Type B pancreatic cell (in vitro differentiated cells): Measurements from ENCODE around the gene MPND. TPM values are rescaled to one million over a fixed set of nuclear protein-coding genes. Genes with fewer than 3 reads are reported as not detected.

Source experiments
- DNase-seq: peaks from one replicate; pipeline ENCODE4 v3.0.0; 2021; ENCODE audit warnings: mixed read lengths; ENCODE audit not compliant: unreplicated experiment; ENCODE audit errors: extremely low spot score
- H3K27ac Mint-ChIP-seq: 2 replicates; pipeline ENCODE4 v1.8.0; 2021; ENCODE audit warnings: mild to moderate bottlenecking, mixed read lengths
- H3K27me3 Mint-ChIP-seq: 2 replicates; pipeline ENCODE4 v1.8.0; 2021; ENCODE audit warnings: mixed read lengths
- H3K36me3 Mint-ChIP-seq: 2 replicates; pipeline ENCODE4 v1.8.0; 2021; ENCODE audit warnings: mixed read lengths
- H3K4me1 Mint-ChIP-seq: one replicate; pipeline ENCODE4 v1.8.0; 2021; ENCODE audit warnings: mixed read lengths; ENCODE audit not compliant: unreplicated experiment
- H3K4me3 Mint-ChIP-seq: 2 replicates; pipeline ENCODE4 v1.8.0; 2021; ENCODE audit warnings: mild to moderate bottlenecking, mixed read lengths
- H3K9me3 Mint-ChIP-seq: 2 replicates; pipeline ENCODE4 v1.8.0; 2021; ENCODE audit warnings: mixed read lengths
- total RNA-seq: library from RNA; stranded (reverse); gene quantifications from 2 replicates; pipeline ENCODE4 v1.2.1, GENCODE V29; 2021; ENCODE audit warnings: low replicate concordance
- TF ChIP-seq, protein P1 (sequence below): fragments of 200-600 bp; sonication (generic); conservative IDR thresholded peaks from 2 replicates; pipeline ENCODE4 v1.5.0; 2021; ENCODE audit warnings: antibody characterized with exemption, mild to moderate bottlenecking

The MPND gene
- total RNA-seq, 1 donor from 2014 or later: 43.6 TPM

DNA sequence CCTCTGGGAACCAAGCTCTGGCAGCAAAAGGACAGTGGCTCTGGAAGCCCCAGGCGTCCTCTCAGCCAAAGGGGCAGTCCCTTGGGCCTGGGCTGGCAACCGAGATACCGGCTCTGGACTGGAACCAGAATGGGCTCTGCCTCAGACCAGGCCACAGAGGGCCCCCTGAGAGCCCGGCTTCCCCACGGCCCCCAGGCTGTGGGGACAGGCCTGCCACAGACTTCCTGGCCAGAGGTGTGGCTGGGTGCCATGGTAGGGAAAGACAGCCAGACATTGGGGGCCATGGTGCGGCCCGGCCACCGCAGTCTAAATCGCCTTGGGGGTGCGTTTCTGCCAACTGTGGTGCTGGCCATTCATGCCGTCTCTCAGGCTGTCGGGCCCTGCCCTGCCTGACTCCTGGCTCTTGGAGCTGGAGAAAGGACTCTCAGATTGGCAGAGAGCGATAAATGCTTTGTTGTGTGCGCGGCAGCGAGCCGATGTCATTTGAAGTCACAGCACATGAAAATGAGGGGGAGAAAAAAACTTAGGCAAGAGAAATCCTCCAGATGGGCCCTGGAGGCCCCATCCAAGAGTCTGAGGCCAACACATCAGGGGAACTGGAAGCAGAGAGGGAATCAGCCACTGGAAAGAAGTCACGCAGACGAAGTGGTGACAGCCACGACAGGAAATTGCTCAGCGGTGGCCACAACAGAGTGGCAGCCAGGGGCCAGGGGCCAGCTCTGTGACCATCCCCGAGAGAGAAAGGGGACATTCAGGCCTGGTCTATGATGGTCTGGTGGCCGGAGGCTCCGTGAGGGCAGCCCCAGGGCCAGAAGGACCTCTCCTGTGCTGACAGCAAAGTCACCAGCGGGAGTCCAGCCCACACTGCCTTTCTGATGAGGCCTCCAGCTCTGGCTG, 30.5 kb downstream of the MPND start:
- TF ChIP-seq, protein P1, sequence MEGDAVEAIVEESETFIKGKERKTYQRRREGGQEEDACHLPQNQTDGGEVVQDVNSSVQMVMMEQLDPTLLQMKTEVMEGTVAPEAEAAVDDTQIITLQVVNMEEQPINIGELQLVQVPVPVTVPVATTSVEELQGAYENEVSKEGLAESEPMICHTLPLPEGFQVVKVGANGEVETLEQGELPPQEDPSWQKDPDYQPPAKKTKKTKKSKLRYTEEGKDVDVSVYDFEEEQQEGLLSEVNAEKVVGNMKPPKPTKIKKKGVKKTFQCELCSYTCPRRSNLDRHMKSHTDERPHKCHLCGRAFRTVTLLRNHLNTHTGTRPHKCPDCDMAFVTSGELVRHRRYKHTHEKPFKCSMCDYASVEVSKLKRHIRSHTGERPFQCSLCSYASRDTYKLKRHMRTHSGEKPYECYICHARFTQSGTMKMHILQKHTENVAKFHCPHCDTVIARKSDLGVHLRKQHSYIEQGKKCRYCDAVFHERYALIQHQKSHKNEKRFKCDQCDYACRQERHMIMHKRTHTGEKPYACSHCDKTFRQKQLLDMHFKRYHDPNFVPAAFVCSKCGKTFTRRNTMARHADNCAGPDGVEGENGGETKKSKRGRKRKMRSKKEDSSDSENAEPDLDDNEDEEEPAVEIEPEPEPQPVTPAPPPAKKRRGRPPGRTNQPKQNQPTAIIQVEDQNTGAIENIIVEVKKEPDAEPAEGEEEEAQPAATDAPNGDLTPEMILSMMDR: no peak
- H3K27ac Mint-ChIP-seq: peak overlapping the region; percentile 89
- peaks cover 30% of the 10 kb centered on the region for H3K4me1 Mint-ChIP-seq
- H3K4me3 Mint-ChIP-seq: peak overlapping the region; percentile 69
- H3K36me3 Mint-ChIP-seq: peaks cover 3% of the 10 kb centered on the region
- H3K9me3 Mint-ChIP-seq: no peaks in the 10 kb centered on the region
- no peak for DNase-seq
- H3K27me3 Mint-ChIP-seq: no peaks in the 10 kb centered on the region

DNA sequence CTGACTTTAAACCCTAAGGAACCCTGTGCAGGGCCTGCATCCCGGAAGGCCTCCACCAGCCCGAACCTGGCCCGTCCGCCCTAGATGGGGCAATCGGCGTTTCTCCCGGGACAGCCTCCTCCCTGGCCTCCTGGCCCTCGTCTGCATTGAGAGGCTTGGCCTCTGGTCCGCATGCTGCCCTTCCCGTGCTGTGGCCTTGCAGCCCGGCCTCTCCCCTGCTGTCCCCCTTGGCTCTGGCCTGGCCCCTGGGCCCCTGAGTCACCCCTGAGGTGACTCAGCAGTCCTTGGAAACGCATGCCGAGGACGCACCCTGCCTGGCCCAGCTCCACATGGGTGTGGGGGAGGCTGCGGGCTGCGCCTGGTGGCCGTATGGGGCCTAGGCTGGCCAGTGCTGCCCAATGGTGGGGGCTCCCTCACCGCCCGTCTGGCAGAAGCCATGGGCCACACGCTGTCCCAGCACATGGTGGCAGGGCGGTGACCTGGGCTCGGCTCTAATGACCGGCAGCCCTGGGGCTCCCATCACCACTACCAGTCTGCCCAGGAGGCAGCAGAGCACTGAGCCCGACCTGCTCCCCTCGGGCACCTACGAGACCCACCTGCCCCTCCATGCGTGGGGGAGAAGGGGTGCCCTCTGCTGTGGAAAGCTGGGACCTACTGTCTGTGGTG, 31.3 kb downstream of the MPND start:
- TF ChIP-seq, protein P1: no peak
- H3K4me1 Mint-ChIP-seq: peaks cover 30% of the 10 kb centered on the region
- DNase-seq: no peak

DNA sequence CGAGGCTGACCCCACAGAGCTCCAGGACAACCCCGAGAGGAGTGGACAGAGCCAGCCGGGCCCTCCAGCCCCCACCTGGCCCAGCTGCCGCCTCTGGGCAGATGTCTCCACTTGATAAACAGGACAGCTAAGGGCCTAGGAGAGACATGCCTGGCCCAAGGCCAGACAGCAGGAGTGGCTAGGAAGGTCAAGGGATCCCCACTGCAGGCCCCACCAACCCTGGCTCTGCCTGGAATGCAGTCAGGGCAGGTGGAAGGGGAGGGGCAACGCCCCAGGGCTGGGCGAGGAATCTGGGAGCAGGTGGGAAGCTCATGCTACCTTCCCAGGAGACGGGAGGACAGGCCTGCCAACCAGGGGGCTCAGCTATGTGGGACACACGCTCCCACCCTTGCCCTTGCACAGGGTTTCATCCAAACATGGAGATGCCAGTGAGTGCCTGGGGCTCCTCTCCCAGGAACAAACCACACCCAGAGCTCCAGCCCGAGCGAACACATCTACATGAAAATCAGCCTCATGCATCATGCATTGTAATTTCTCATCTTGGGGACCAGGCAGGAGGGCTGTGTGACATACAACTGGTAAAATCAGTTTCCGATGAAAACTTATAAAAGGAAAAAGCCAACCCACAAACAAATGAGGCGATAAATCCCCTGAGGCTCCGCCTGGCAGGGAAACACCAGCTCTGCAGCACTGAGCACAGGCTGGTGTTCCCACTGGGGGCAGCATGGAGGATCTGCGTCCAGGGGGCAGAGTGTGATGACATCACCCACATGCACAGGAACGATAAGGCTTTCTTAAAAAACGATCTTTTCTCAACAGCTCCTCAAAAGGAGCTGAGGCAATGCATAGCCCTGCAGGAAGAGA, 32.0 kb downstream of the MPND start:
- Mint-ChIP-seq H3K27me3 (no peaks in the 10 kb centered on the region), H3K27ac (peak overlapping the region; percentile 95), H3K4me1 (peaks cover 37% of the 10 kb centered on the region), H3K36me3 (peaks cover 3% of the 10 kb centered on the region), H3K9me3 (no peaks in the 10 kb centered on the region), H3K4me3 (peak overlapping the region; percentile 78)
- DNase-seq: no peak
- TF ChIP-seq, protein P1: peak; percentile 57

More for the DNA sequence above, 31.3 kb downstream of the MPND start:
- Mint-ChIP-seq H3K27me3 (no peaks in the 10 kb centered on the region), H3K27ac (peak overlapping the region; percentile 95), H3K9me3 (no peaks in the 10 kb centered on the region), H3K36me3 (peaks cover 3% of the 10 kb centered on the region), H3K4me3 (no peak overlapping the region)

DNA sequence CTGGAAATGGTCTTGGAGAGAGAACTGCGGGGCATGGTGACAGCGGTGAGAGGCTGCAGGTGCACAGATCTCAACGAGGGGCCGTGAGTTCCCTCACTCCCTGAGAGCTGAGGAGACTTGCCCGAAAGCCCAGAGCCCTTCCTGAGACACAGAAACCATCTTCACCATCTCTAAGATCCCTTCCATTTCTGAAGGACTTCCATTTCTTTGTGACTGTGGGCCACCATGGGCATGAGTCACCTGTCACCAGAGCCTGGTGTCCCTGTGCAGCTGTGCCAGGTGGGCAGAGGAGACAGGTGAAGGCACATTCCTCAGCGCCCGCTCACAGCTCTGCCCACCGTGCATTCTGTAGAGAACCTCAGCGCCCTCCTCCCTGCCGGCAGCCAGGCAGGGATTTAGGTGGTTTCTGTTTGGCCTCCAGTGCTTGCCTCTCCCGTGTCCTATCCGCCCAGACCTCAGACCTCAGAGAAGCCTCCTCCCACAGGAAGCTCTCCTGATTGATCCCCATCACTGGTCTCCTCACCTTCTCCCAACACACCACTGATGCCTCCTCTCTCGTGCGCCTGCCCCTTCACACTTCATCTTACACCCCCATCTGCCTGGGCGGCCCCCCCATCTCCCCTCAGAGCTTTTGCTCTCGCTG, 32.8 kb downstream of the MPND start:
- no peaks in the 10 kb centered on the region for H3K27me3 Mint-ChIP-seq
- H3K4me1 Mint-ChIP-seq: peaks cover 37% of the 10 kb centered on the region
- H3K4me3 Mint-ChIP-seq: peak overlapping the region; percentile 78
- H3K27ac Mint-ChIP-seq: peak overlapping the region; percentile 95
- peaks cover 3% of the 10 kb centered on the region for H3K36me3 Mint-ChIP-seq
- no peaks in the 10 kb centered on the region for H3K9me3 Mint-ChIP-seq
- DNase-seq: no peak
- TF ChIP-seq, protein P1: no peak

DNA sequence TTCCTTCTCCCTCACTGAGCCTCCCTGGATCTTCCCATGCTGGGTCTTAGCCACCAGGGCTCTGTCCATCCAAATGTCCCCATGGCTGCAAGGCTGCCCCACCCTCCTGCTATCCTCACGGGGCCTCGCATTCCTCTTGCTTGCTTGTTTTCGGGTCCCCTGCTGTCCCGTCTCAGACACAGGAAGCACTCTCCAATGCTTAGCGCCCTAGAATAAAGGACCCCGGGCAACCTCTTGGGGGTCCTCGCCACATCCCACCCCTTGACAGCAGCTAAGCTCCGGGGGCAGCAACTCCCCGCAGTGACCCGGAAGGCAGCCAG, 33.3 kb downstream of the MPND start:
- H3K27me3 Mint-ChIP-seq: no peaks in the 10 kb centered on the region
- no peak overlapping the region for H3K4me3 Mint-ChIP-seq
- TF ChIP-seq, protein P1: no peak
- DNase-seq: no peak
- peaks cover 3% of the 10 kb centered on the region for H3K36me3 Mint-ChIP-seq
- H3K9me3 Mint-ChIP-seq: no peaks in the 10 kb centered on the region
- H3K27ac Mint-ChIP-seq: peak overlapping the region; percentile 95
- peaks cover 35% of the 10 kb centered on the region for H3K4me1 Mint-ChIP-seq
